Retinal pigment epithelial cell (primary cell): ENCODE results near the gene CLCN6.

Experiments used
- DNase-seq: peaks from one replicate; pipeline ENCODE4 v3.0.0-alpha.2; 2010; ENCODE audit warnings: low read depth
- H3K4me3 ChIP-seq: 2 replicates; pipeline ENCODE4 v1.5.1; 2011; ENCODE audit warnings: mild to moderate bottlenecking, low read length, control low read depth, moderate library complexity
- TF ChIP-seq, protein P1 (sequence below): conservative IDR thresholded peaks from 2 replicates; pipeline ENCODE4 v1.5.1; 2011; ENCODE audit warnings: low read depth, low read length, control low read depth, inconsistent platforms

CLCN6 gene

DNA sequence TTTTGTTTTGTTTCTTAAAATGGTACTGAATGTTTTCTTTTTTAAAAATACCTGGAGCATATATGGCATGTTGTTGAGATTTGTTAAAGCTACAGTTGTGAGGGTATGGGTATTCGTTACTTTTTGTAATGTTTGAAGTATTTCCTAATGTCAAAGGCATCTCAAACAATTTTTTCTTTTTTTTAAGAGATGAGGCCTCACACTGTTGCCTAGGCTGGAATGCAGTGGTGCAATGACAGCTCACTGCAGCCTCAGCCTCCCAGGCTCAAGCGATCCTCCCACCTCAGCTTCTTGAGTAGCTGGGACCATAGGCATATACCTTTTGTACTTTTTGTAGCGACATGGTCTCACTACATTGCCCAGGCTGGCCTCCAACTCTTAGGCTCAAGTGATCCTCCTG is 16.1 kb downstream of the CLCN6 start:
- DNase-seq: no peak
- TF ChIP-seq, protein P1, sequence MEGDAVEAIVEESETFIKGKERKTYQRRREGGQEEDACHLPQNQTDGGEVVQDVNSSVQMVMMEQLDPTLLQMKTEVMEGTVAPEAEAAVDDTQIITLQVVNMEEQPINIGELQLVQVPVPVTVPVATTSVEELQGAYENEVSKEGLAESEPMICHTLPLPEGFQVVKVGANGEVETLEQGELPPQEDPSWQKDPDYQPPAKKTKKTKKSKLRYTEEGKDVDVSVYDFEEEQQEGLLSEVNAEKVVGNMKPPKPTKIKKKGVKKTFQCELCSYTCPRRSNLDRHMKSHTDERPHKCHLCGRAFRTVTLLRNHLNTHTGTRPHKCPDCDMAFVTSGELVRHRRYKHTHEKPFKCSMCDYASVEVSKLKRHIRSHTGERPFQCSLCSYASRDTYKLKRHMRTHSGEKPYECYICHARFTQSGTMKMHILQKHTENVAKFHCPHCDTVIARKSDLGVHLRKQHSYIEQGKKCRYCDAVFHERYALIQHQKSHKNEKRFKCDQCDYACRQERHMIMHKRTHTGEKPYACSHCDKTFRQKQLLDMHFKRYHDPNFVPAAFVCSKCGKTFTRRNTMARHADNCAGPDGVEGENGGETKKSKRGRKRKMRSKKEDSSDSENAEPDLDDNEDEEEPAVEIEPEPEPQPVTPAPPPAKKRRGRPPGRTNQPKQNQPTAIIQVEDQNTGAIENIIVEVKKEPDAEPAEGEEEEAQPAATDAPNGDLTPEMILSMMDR: no peak
- no peak overlapping the region for H3K4me3 ChIP-seq

DNA sequence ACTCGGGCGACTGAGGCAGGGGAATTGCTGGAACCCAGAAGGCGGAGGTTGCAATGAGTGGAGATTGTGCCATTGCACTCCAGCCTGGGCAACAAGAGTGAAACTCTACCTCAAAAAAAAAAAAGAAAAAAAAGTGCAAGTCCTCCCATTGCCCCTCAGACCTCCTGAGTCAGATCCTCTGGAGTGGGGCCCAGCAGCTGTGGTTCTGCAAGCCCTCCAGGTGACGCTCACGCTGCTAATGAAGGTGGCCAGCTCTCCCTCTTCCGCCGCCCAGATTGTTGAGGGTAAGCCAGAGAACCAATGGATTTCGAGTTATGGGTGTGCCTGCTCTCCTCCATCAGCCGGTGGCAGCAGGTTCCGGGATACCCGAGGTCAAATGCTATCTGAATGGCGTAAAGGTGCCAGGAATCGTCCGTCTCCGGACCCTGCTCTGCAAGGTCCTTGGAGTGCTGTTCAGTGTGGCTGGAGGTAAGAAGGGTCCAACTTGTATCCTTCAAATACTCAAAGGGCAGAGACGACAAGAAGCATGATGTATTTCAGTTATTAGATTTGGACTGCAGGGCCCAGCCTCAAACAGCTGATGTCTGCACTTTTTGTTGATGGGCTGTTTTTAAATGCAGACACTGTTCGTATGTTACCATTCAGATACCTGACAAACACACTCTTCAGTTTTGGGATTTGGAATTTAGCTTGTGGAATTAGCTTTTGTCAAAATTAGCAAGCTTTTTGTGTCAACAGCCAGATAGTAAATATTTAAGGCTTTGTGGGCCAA is 17.6 kb downstream of the CLCN6 start:
- no peak overlapping the region for H3K4me3 ChIP-seq
- TF ChIP-seq, protein P1: no peak
- no peak for DNase-seq

- TF ChIP-seq, protein P1: no peak
- no peak overlapping the region for H3K4me3 ChIP-seq
- no peak for DNase-seq
Measured at GRCh38 chr1:11825131-11825530, 19.1 kb downstream of the CLCN6 start.

- DNase-seq: no peak
- no peak overlapping the region for H3K4me3 ChIP-seq
- TF ChIP-seq, protein P1: no peak
Measured at GRCh38 chr1:11826946-11827345, 21.0 kb downstream of the CLCN6 start.

- DNase-seq: no peak
- TF ChIP-seq, protein P1: no peak
Measured at GRCh38 chr1:11828511-11828910, 22.5 kb downstream of the CLCN6 start.

DNA sequence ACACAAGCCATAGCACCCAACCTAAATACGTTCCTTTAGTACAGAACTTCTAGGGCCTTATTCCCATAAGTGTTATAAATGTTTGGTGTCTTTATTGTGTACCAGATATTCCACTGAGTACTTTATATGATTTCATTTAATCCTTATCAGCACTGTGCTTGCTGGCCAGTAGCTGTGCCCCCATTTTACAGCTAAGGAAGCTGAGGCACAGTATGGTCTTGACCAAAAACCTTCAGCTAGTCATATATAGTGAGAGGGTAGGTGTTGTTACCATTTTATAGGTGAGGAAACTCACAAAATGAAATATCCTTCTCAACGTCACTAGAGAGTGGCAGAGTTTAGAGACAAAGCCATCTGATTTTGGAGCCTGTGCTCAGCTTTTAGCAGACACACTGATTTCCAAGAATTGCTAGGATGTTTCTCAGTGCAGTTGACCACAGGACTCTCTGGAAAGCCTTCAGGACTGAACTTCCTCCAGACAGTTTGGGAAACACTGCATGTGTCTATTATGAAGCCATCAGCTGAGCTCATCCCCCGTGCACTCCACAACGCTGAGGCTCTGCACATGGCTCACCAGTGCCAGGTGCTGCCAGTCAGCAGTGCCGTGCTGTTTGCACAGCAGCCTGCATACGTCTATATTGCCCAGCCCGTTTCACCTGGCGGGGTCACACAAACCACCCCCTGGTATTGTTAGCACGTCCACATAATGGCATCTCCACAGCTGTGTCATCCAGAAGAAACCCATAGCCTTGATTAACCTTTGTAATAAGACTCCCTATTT is 26.1 kb downstream of the CLCN6 start:
- DNase-seq: no peak
- no peak overlapping the region for H3K4me3 ChIP-seq
- TF ChIP-seq, protein P1: no peak

More at GRCh38 chr1:11828511-11828910, 22.5 kb downstream of the CLCN6 start:
- H3K4me3 ChIP-seq: no peak overlapping the region
